T-helper 1 cell (primary cell): Measurements from ENCODE around the gene HELLS.
"Not testable (repeated sequence)": the region's sequence is repeated elsewhere in the genome, so short reads cannot be mapped to it uniquely, and the experiment has no call there.

Experiments used
- DNase-seq, 5 donors: peaks; one replicate each; pipeline ENCODE4 v3.0.0-alpha.2; 2012 to 2020

HELLS gene

GRCh38 chr10:94608559-94608958 is 63.0 kb downstream of the HELLS start:
- no peak for DNase-seq

- no peak for DNase-seq
Observed at GRCh38 chr10:94614558-94614957, 69.0 kb downstream of the HELLS start.

GRCh38 chr10:94617389-94617944 is 71.9 kb downstream of the HELLS start:
- no peak for DNase-seq

GRCh38 chr10:94622666-94623205 is 77.1 kb downstream of the HELLS start:
- no peak for DNase-seq

GRCh38 chr10:94623572-94623971 is 78.0 kb downstream of the HELLS start:
- no peak for DNase-seq

- no peak for DNase-seq
Observed at GRCh38 chr10:94626476-94626875, 80.9 kb downstream of the HELLS start.

GRCh38 chr10:94627511-94627910 is 81.9 kb downstream of the HELLS start:
- no peak for DNase-seq

- DNase-seq, result peak in 1 of 5 donors; percentile 10
Observed at GRCh38 chr10:94630017-94630688, 84.6 kb downstream of the HELLS start.

GRCh38 chr10:94631077-94631875 is 85.7 kb downstream of the HELLS start:
- DNase-seq, result no peak

- DNase-seq, result no peak
Observed at GRCh38 chr10:94632954-94633353, 87.4 kb downstream of the HELLS start.

- not testable (repeated sequence) for DNase-seq
Observed at GRCh38 chr10:94638097-94638496, 92.5 kb downstream of the HELLS start.

- no peak for DNase-seq
Observed at GRCh38 chr10:94639902-94640301, 94.3 kb downstream of the HELLS start.

- DNase-seq, result no peak
Observed at GRCh38 chr10:94640562-94640961, 95.0 kb downstream of the HELLS start.

GRCh38 chr10:94641480-94641879 is 95.9 kb downstream of the HELLS start:
- DNase-seq, result no peak

- DNase-seq, result no peak
Observed at GRCh38 chr10:94644352-94644751, 98.8 kb downstream of the HELLS start.

- no peak for DNase-seq
Observed at GRCh38 chr10:94645285-94645684, 99.7 kb downstream of the HELLS start.
